Stimulated activated CD4-positive, alpha-beta T cell treated with anti-CD3 and anti-CD28 coated beads, TNF-alpha, amount 100 ng/mL, for 4 hours (primary cell): Measurements from ENCODE around the gene OBI1.

Experiments used
- DNase-seq, 3 experiments: peaks; one replicate each; pipeline ENCODE4 v3.0.0-alpha.2; 2020; ENCODE audit warnings: low read depth in 3 of 3

Gene OBI1

DNA sequence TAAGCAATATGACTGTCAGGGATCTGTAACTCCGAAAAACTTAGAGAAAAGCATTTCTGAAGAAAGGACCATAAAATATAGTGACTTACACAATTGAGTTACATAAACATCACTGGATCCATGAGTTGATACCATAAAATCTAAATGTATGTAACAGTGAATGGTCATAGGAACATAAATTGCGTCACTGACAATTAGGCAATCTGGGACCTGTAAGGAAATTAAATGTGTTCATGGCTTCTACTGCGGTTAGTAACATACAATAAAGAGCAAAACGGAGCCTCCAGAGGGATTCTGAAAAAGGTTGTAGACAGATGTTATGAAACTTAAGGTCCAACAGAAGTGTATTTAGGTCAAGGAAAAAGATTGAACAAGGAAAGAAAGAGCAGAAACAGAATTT, 82.7 kb downstream of the OBI1 start:
- no peak for DNase-seq

DNA sequence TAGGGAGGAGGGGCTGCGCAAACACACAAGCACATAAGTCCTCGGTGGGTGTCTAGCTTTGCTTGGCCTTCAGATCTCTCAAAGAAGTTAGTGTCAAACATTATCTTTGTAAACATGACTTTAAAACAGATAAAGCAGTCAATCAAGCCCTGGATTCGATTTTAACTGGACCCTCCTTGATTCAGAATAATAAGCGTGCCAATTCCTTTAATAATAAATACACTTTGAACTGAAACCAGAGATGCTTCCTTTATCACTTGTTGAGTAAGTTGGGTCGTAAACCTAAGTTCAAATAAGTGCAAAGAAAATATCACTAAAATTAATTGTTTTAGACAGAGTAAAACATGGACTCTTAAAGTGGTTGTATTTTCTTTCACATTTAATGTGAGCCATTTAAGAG, 86.5 kb downstream of the OBI1 start:
- DNase-seq, result no peak

DNA sequence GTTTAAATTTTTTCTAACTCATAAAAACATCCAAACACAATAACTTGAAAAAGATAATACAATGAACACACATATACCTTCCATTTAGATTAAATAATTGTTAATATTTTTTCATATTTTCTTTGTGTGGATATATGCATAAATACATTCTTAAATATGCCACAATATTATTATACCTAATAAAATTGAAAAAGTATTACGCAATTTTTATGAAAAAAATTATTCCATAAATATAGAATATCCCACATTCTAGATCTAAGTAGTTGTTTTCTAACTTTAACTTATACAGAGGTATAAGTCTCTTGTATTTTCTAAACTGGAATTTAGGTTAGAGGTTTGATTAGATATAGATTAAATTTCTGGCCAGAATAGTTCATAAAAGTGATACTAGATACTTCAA, 89.9 kb downstream of the OBI1 start:
- no peak for DNase-seq

DNA sequence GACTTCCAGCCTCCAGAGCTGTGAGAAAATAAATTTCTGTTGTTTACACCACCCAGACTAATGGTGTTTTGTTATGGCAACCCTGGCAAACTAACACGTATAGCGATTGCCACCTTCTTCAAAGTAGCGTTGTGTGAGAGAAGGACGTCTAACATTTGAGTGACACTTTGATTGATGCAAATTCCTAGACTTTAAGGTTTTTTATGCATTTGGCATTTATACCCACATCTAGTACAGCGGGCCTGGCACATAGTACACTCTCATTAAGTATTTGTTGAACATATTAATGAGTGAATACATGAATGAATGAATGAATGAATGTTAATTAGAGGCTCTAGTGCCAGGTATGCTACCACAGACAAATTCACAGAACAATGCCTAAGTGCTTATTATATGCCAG, 92.3 kb downstream of the OBI1 start:
- no peak for DNase-seq
